Neutrophil (primary cell): ENCODE measurements around the gene DUXB.

Experiments used
- H3K27ac ChIP-seq: fragments of 200-600 bp; sonication (generic); 2 replicates; pipeline ENCODE4 v1.5.1; 2016; ENCODE audit warnings: mild to moderate bottlenecking, moderate library complexity
- H3K27me3 ChIP-seq: fragments of 200-600 bp; sonication (generic); 2 replicates; pipeline ENCODE4 v1.6.0; 2016; ENCODE audit warnings: mild to moderate bottlenecking
- H3K36me3 ChIP-seq: fragments of 200-600 bp; sonication (generic); 2 replicates; pipeline ENCODE4 v1.5.1; 2017
- H3K4me1 ChIP-seq, 2 experiments: fragments of 200-600 bp in 1 of 2; sonication (generic) in 1 of 2; 1 replicate in 1 of 2; 2 replicates in 1 of 2; pipeline versions ENCODE4 v1.5.1 to v1.6.1; 2013 to 2016; ENCODE audit warnings: low read depth in 1 of 2, low read length in 1 of 2, mild to moderate bottlenecking in 1 of 2, moderate library complexity in 1 of 2; ENCODE audit not compliant: control insufficient read depth in 1 of 2, insufficient read depth in 1 of 2
- H3K4me3 ChIP-seq, 2 experiments: fragments of 200-600 bp in 1 of 2; sonication (generic) in 1 of 2; 1 replicate in 1 of 2; 2 replicates in 1 of 2; pipeline ENCODE4 v1.5.1; 2013 to 2016; ENCODE audit warnings: low read depth in 1 of 2, low read length in 1 of 2, mild to moderate bottlenecking in 1 of 2, moderate library complexity in 1 of 2
- H3K9me3 ChIP-seq: fragments of 200-600 bp; sonication (generic); 2 replicates; pipeline ENCODE4 v1.5.1; 2016
- CTCF ChIP-seq: fragments of 200-600 bp; sonication (generic); IDR thresholded peaks from 2 replicates; pipeline ENCODE4 v1.5.1; 2016; ENCODE audit warnings: antibody characterized with exemption

DUXB gene

GRCh38 chr16:75701361-75701760, at the start of gene DUXB:
TSS of gene DUXB (minus strand) at chr16:75701461. CDS start at chr16:75701418, 43 bp downstream.
- TF ChIP-seq CTCF: no peak
- Histone ChIP-seq H3K36me3 (no peaks in the 10 kb centered on the region), H3K27me3 (no peaks in the 10 kb centered on the region), H3K4me1 (no peaks in the 10 kb centered on the region), H3K27ac (no peak within 1 kb of the TSS), H3K4me3 (no peak within 1 kb of the TSS), H3K9me3 (no peaks in the 10 kb centered on the region)

GRCh38 chr16:75750528-75750927, 49.3 kb upstream of the DUXB start:
- Histone ChIP-seq H3K36me3 (no peaks in the 10 kb centered on the region), H3K27ac (no peak overlapping the region), H3K4me1 (no peaks in the 10 kb centered on the region), H3K4me3 (no peak overlapping the region), H3K27me3 (no peaks in the 10 kb centered on the region), H3K9me3 (no peaks in the 10 kb centered on the region)
- TF ChIP-seq CTCF: no peak

GRCh38 chr16:75746359-75746758, 45.1 kb upstream of the DUXB start:
- no peak overlapping the region for H3K4me3 ChIP-seq
- TF ChIP-seq CTCF: no peak
- H3K27me3 ChIP-seq: no peaks in the 10 kb centered on the region
- H3K4me1 ChIP-seq: no peaks in the 10 kb centered on the region
- H3K36me3 ChIP-seq: no peaks in the 10 kb centered on the region
- no peak overlapping the region for H3K27ac ChIP-seq
- H3K9me3 ChIP-seq: no peaks in the 10 kb centered on the region

- TF ChIP-seq CTCF: no peak
- no peaks in the 10 kb centered on the region for H3K9me3 ChIP-seq
- no peak overlapping the region for H3K27ac ChIP-seq
- no peaks in the 10 kb centered on the region for H3K36me3 ChIP-seq
- no peak overlapping the region for H3K4me3 ChIP-seq
- no peaks in the 10 kb centered on the region for H3K4me1 ChIP-seq
- H3K27me3 ChIP-seq: no peaks in the 10 kb centered on the region
Measured at GRCh38 chr16:75745823-75746222, 44.6 kb upstream of the DUXB start.

GRCh38 chr16:75745242-75745641, 44.0 kb upstream of the DUXB start:
- peaks cover 4% of the 10 kb centered on the region for H3K9me3 ChIP-seq
- H3K36me3 ChIP-seq: no peaks in the 10 kb centered on the region
- H3K27ac ChIP-seq: no peak overlapping the region
- TF ChIP-seq CTCF: no peak
- H3K27me3 ChIP-seq: no peaks in the 10 kb centered on the region
- no peak overlapping the region for H3K4me3 ChIP-seq
- no peaks in the 10 kb centered on the region for H3K4me1 ChIP-seq
